ENCODE results near the gene MPDZ.

GRCh38 chr9:13263511-13263910 is 16.0 kb downstream of the MPDZ start:
- TF ChIP-seq, protein P1, sequence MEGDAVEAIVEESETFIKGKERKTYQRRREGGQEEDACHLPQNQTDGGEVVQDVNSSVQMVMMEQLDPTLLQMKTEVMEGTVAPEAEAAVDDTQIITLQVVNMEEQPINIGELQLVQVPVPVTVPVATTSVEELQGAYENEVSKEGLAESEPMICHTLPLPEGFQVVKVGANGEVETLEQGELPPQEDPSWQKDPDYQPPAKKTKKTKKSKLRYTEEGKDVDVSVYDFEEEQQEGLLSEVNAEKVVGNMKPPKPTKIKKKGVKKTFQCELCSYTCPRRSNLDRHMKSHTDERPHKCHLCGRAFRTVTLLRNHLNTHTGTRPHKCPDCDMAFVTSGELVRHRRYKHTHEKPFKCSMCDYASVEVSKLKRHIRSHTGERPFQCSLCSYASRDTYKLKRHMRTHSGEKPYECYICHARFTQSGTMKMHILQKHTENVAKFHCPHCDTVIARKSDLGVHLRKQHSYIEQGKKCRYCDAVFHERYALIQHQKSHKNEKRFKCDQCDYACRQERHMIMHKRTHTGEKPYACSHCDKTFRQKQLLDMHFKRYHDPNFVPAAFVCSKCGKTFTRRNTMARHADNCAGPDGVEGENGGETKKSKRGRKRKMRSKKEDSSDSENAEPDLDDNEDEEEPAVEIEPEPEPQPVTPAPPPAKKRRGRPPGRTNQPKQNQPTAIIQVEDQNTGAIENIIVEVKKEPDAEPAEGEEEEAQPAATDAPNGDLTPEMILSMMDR (IDR thresholded peaks at IDR 0.05) = no peak
- TF ChIP-seq POLR2A (IDR thresholded peaks at IDR 0.05) = no peak
